PC-3 (cell line): ENCODE data around the gene ADCY5. TPM values are rescaled to one million over a fixed set of nuclear protein-coding genes. Genes with fewer than 3 reads are reported as not detected.

Experiments
- ATAC-seq: fragments of 200-7000 bp; cut with Tn5 transposase; 2 replicates; pipeline ENCODE4 v1.9.1; 2020; ENCODE audit warnings: mild to moderate bottlenecking, moderate library complexity
- BruUV-seq: library from RNA; stranded (reverse); fragments of 400-500 nt; replicated peaks from 2 replicates; lab custom pipeline; 2021; lab: Mats Ljungman, UMichigan
- CTCF ChIA-PET: fragments of 300-600 bp; sonication (Branson Sonifier 250); formaldehyde crosslinking; loops from one replicate; lab custom pipeline; 2022; ENCODE audit warnings: antibody characterized with exemption; lab: Charles Lee
- POLR2A ChIA-PET: fragments of 300-600 bp; sonication (Branson Sonifier 250); formaldehyde crosslinking; loops from one replicate; lab custom pipeline; 2022; ENCODE audit warnings: antibody characterized with exemption; ENCODE audit not compliant: unreplicated experiment; lab: Charles Lee
- DNase-seq: peaks from one replicate; pipeline ENCODE4 v3.0.0-alpha.2; 2015
- H2AFZ ChIP-seq: fragments of 300-600 bp; sonication (generic); 2 replicates; pipeline ENCODE4 v1.6.0; 2016; ENCODE audit warnings: antibody characterized with exemption, low read length
- H3F3A ChIP-seq: fragments of 300-600 bp; sonication (generic); one replicate; pipeline ENCODE4 v1.6.0; 2017; ENCODE audit warnings: antibody characterized with exemption, low read length, control low read depth, mild to moderate bottlenecking; ENCODE audit not compliant: unreplicated experiment
- H3K27ac ChIP-seq: fragments of 300-600 bp; sonication (generic); 2 replicates; pipeline ENCODE4 v1.5.1; 2016; ENCODE audit warnings: mild to moderate bottlenecking, low read length
- H3K27me3 ChIP-seq: fragments of 300-600 bp; sonication (generic); 2 replicates; pipeline ENCODE4 v1.6.1; 2016; ENCODE audit warnings: low read length, mixed read lengths
- H3K36me3 ChIP-seq: fragments of 300-600 bp; sonication (generic); 2 replicates; pipeline ENCODE4 v1.6.1; 2016; ENCODE audit warnings: low read depth, mixed run types, low read length, mixed read lengths
- H3K4me1 ChIP-seq: fragments of 300-600 bp; sonication (generic); 2 replicates; pipeline ENCODE4 v1.5.1; 2016; ENCODE audit warnings: low read length; ENCODE audit not compliant: insufficient read depth
- H3K4me2 ChIP-seq: fragments of 300-600 bp; sonication (generic); 2 replicates; pipeline ENCODE4 v1.6.0; 2016; ENCODE audit warnings: low read length
- H3K4me3 ChIP-seq: fragments of 300-600 bp; sonication (generic); 2 replicates; pipeline ENCODE4 v1.5.1; 2016; ENCODE audit warnings: mild to moderate bottlenecking, low read length, mixed read lengths
- H3K79me2 ChIP-seq: fragments of 300-600 bp; sonication (generic); 2 replicates; pipeline ENCODE4 v1.6.1; 2017; ENCODE audit warnings: low read length, mixed read lengths
- H3K9ac ChIP-seq: fragments of 300-600 bp; sonication (generic); 2 replicates; pipeline ENCODE4 v1.6.0; 2016; ENCODE audit warnings: mild to moderate bottlenecking, low read length
- H3K9me2 ChIP-seq: fragments of 300-600 bp; sonication (generic); replicated peaks from 2 replicates; pipeline ENCODE4 v1.6.1; 2016; ENCODE audit warnings: mixed run types, low read length, mixed read lengths
- H3K9me3 ChIP-seq: fragments of 300-600 bp; sonication (generic); 2 replicates; pipeline ENCODE4 v1.6.1; 2016; ENCODE audit warnings: low read length, mixed read lengths
- H4K20me1 ChIP-seq: fragments of 300-600 bp; sonication (generic); 2 replicates; pipeline ENCODE4 v1.6.1; 2016; ENCODE audit warnings: low read length, mixed read lengths
- CTCF ChIP-seq: fragments of 300-600 bp; sonication (generic); conservative IDR thresholded peaks from 2 replicates; pipeline ENCODE4 v1.5.1; 2017; ENCODE audit warnings: antibody characterized with exemption, low read depth, mild to moderate bottlenecking, low read length
- EZH2 ChIP-seq: fragments of 300-600 bp; sonication (generic); IDR thresholded peaks from one replicate; pipeline ENCODE4 v1.6.1; 2017; ENCODE audit warnings: antibody characterized with exemption, mild to moderate bottlenecking, low read length; ENCODE audit not compliant: unreplicated experiment
- EZH2phosphoT487 ChIP-seq: fragments of 300-600 bp; sonication (generic); IDR thresholded peaks from 2 replicates; pipeline ENCODE4 v1.6.1; 2018; ENCODE audit warnings: mild to moderate bottlenecking, antibody characterized with exemption, low read length, borderline replicate concordance
- intact Hi-C: fragments of 100-400 bp; cut with micrococcal nuclease; formaldehyde crosslinking; loops from 2 replicates; pipeline ENCODE4 v1.9.0; 2023
- total RNA-seq: library from RNA; depleted of rRNA; stranded (reverse); fragments of >200 nt; gene quantifications from 2 replicates; pipeline ENCODE4 v1.2.3, GENCODE V29; 2014

The ADCY5 gene
- total RNA-seq, 1 experiment from 2014 or later, result not detected

- no TSS peak for BruUV-seq
- no peak overlapping the region for H3K4me3 ChIP-seq
- H3K4me2 ChIP-seq, result 0 out of 2 replicates have a peak overlapping the region, but pooled peaks have one; percentile 4
- H4K20me1 ChIP-seq, result no peaks in the 10 kb centered on the region
- H3K79me2 ChIP-seq, result no peaks in the 10 kb centered on the region
- H3F3A ChIP-seq, result no peaks in the 10 kb centered on the region
- H3K27me3 ChIP-seq, result peaks cover 30% of the 10 kb centered on the region
- no peaks in the 10 kb centered on the region for H3K36me3 ChIP-seq
- no peak for TF ChIP-seq EZH2phosphoT487
- H3K4me1 ChIP-seq, result peaks cover 10% of the 10 kb centered on the region
- intact Hi-C loops, result no loop called here
- no peaks in the 10 kb centered on the region for H3K9me3 ChIP-seq
- no peak overlapping the region for H2AFZ ChIP-seq
- no peak overlapping the region for H3K9ac ChIP-seq
- no peak for DNase-seq
- CTCF ChIA-PET, result no interaction called here
- POLR2A ChIA-PET, result no interaction called here
- H3K9me2 ChIP-seq, result no peaks in the 10 kb centered on the region
- H3K27ac ChIP-seq, result no peak overlapping the region
- ATAC-seq, result no peak
Measured at GRCh38 chr3:123310186-123310585, 138.7 kb downstream of the ADCY5 start.

- Histone ChIP-seq H3F3A (no peaks in the 10 kb centered on the region), H3K4me3 (no peak overlapping the region), H3K9me3 (no peaks in the 10 kb centered on the region), H3K36me3 (no peaks in the 10 kb centered on the region), H3K4me2 (no peak overlapping the region), H3K79me2 (no peaks in the 10 kb centered on the region), H2AFZ (no peak overlapping the region), H3K9ac (no peak overlapping the region), H3K27ac (no peak overlapping the region), H4K20me1 (no peaks in the 10 kb centered on the region), H3K27me3 (no peaks in the 10 kb centered on the region), H3K9me2 (no peaks in the 10 kb centered on the region), H3K4me1 (peaks cover 10% of the 10 kb centered on the region)
- BruUV-seq, result no TSS peak
- TF ChIP-seq EZH2 (no peak), CTCF (no peak), EZH2phosphoT487 (no peak)
- CTCF ChIA-PET, result interaction anchor here (0.6 kb wide), 1 partner anchor 48 kb away, joined by 3 read pairs; no protein-coding TSS in a partner anchor
- POLR2A ChIA-PET, result no interaction called here
- intact Hi-C loops, result no loop called here
- no peak for ATAC-seq
- DNase-seq, result no peak
Measured at GRCh38 chr3:123307064-123307463, 141.8 kb downstream of the ADCY5 start.

GRCh38 chr3:123305192-123305591 is 143.7 kb downstream of the ADCY5 start:
- BruUV-seq, result no TSS peak
- H3K27me3 ChIP-seq, result no peaks in the 10 kb centered on the region
- intact Hi-C loops, result no loop called here
- H3K9ac ChIP-seq, result no peak overlapping the region
- H3K9me2 ChIP-seq, result no peaks in the 10 kb centered on the region
- H4K20me1 ChIP-seq, result no peaks in the 10 kb centered on the region
- ATAC-seq, result no peak
- ChIA-PET POLR2A (no interaction called here), CTCF (no interaction called here)
- H3K4me2 ChIP-seq, result no peak overlapping the region
- no peaks in the 10 kb centered on the region for H3K9me3 ChIP-seq
- no peaks in the 10 kb centered on the region for H3F3A ChIP-seq
- DNase-seq, result no peak
- no peaks in the 10 kb centered on the region for H3K4me1 ChIP-seq
- H3K36me3 ChIP-seq, result no peaks in the 10 kb centered on the region
- H3K27ac ChIP-seq, result no peak overlapping the region
- TF ChIP-seq EZH2phosphoT487 (no peak), EZH2 (no peak), CTCF (no peak)
- no peak overlapping the region for H3K4me3 ChIP-seq
- no peak overlapping the region for H2AFZ ChIP-seq
- H3K79me2 ChIP-seq, result no peaks in the 10 kb centered on the region
